ENCODE results near the gene SH3GLB2. TPM values are rescaled to one million over a fixed set of nuclear protein-coding genes. Genes with fewer than 3 reads are reported as not detected.
"Not testable (repeated sequence)": the region's sequence is repeated elsewhere in the genome, so short reads cannot be mapped to it uniquely, and the experiment has no call there.

SH3GLB2 gene
- total RNA-seq, 5 donors from 2014 or later (not counting 1 experiment from before 2014, with no cell fraction given), result 85.8 to 140 (median 131) TPM

DNA sequence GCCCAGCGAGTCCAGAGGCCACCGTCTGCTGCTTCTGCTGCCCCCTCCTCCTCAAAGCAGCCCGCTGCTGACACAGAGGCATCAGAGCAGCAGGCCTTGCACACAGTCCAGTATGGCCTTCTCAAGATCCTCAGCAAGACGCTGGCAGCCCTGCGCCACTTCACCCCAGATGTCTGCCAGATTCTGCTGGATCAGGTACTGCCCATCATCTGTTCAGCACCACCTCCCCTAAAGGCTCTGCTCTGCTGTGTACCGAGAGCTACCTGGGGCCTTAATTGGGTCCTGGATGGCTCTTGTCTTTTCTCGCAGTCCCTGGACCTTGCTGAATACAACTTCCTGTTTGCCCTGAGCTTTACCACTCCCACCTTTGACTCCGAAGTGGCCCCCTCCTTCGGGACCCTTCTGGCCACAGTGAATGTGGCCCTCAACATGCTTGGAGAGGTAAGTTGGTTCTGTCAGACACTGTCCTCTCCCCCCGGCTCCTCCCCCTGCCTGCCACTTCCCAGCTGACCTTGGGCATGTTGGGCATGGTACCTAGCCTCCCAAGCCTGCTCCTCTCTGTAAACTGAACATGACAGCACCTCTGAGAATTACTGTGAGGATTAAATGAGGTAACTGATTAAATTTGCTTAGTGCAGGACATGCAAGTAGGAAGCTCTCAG is 22.7 kb downstream of the SH3GLB2 start:
- no peak for DNase-seq
- H3K27me3 Mint-ChIP-seq, result no peaks in the 10 kb centered on the region
- no peak for ATAC-seq (replicated peaks in 1 of 4)
- Histone ChIP-seq H3K36me3 (ENCODE audit: control insufficient read depth in 2 of 2, extremely low read depth in 1 of 2, insufficient read depth in 1 of 2, low read length in 1 of 2) (peaks cover 17 to 73% of the 10 kb centered on the region in 2 donors), H3K4me1 (ENCODE audit: control insufficient read depth in 1 of 2, extremely low read depth in 1 of 2, insufficient read depth in 2 of 2, low read length in 2 of 2) (no peaks in the 10 kb centered on the region), H3K9me3 (no peaks in the 10 kb centered on the region), H3K4me3 (ENCODE audit: control insufficient read depth in 1 of 2, extremely low read depth in 1 of 2, low read length in 1 of 2) (no peak overlapping the region), H3K27ac (ENCODE audit: low read length) (no peak overlapping the region), H3K27me3 (replicated peaks in 1 of 2; ENCODE audit: control insufficient read depth in 2 of 2, extremely low read depth in 1 of 2, insufficient read depth in 2 of 2, low read length in 1 of 2) (no peaks in the 10 kb centered on the region)
- H3K36me3 Mint-ChIP-seq, result peaks cover 39% of the 10 kb centered on the region
- H3K4me3 Mint-ChIP-seq, result no peak overlapping the region
- H3K27ac Mint-ChIP-seq, result no peak overlapping the region
- ChIA-PET CTCF (interaction anchor here in 1 of 2 donors (0.5 kb wide), 1 partner anchor 1248 kb away, joined by 3 read pairs; no protein-coding TSS in a partner anchor), POLR2A (no interaction called here)
- WGBS (ENCODE audit: insufficient coverage), result 96% methylated on average over 6 of the region's 10 CpGs
- H3K9me3 Mint-ChIP-seq, result no peaks in the 10 kb centered on the region
- H3K4me1 Mint-ChIP-seq, result no peaks in the 10 kb centered on the region

DNA sequence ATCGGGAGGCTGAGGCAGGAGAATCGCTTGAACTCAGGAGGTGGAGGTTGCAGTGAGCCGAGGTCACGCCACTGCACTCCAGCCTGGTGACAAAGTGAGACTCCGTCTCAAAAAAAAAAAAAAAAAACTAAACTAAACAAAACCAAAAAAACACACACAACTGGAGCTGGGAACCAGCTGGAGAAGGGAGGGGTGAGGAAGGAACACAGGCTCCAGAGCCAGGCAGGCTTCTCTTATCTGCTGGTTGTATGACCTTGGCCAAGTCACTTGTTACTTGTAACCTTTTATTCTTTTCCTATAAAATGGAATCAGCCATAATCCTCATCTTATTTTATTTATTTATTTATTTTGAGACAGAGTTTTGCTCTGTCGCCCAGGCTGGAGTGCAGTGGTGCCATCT is 24.0 kb downstream of the SH3GLB2 start:
- WGBS (ENCODE audit: insufficient coverage), result 100% methylated on average over 2 of the region's 6 CpGs
- H3K9me3 Mint-ChIP-seq; H3K27me3 ChIP-seq (replicated peaks in 1 of 2; ENCODE audit: control insufficient read depth in 2 of 2, extremely low read depth in 1 of 2, insufficient read depth in 2 of 2, low read length in 1 of 2); DNase-seq; CTCF ChIA-PET; H3K4me3 Mint-ChIP-seq; H3K27me3 Mint-ChIP-seq; H3K27ac Mint-ChIP-seq; ATAC-seq (replicated peaks in 1 of 4); H3K4me1 Mint-ChIP-seq; H3K27ac ChIP-seq (ENCODE audit: low read length); H3K4me1 ChIP-seq (ENCODE audit: control insufficient read depth in 1 of 2, extremely low read depth in 1 of 2, insufficient read depth in 2 of 2, low read length in 2 of 2); H3K4me3 ChIP-seq (ENCODE audit: control insufficient read depth in 1 of 2, extremely low read depth in 1 of 2, low read length in 1 of 2); H3K9me3 ChIP-seq: not testable (repeated sequence)
- H3K36me3 ChIP-seq (ENCODE audit: control insufficient read depth in 2 of 2, extremely low read depth in 1 of 2, insufficient read depth in 1 of 2, low read length in 1 of 2), result peaks cover 20 to 80% of the 10 kb centered on the region in 2 donors
- H3K36me3 Mint-ChIP-seq, result peaks cover 47% of the 10 kb centered on the region
- POLR2A ChIA-PET, result interaction anchor here in 1 of 2 donors (0.6 to 0.7 kb wide), 2 partner anchors 9 to 1100 kb away, joined by 3 to 5 read pairs; no protein-coding TSS in a partner anchor

DNA sequence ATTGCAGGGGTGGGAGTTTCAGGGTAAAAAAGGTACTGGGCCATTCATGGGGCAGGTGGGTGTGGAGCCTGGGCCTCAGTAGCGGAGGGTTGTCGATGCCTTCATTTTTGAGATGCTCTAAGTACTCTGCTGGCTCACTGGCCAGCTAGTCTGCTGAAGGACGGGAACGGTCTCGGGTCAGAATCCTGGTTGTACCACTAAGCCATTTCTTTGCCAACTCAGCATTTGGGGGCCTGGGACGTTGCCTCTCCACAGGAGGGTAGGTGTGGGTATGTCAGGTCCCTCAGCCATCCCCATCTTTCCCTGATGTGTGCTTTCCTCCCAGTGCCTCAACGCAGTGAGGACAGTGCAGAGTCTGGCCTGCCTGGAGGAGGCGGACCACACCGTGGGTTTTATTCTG is 25.1 kb downstream of the SH3GLB2 start:
- Histone ChIP-seq H3K36me3 (ENCODE audit: control insufficient read depth in 2 of 2, extremely low read depth in 1 of 2, insufficient read depth in 1 of 2, low read length in 1 of 2) (peaks cover 26 to 81% of the 10 kb centered on the region in 2 donors), H3K27me3 (replicated peaks in 1 of 2; ENCODE audit: control insufficient read depth in 2 of 2, extremely low read depth in 1 of 2, insufficient read depth in 2 of 2, low read length in 1 of 2) (no peaks in the 10 kb centered on the region), H3K27ac (ENCODE audit: low read length) (no peak overlapping the region), H3K9me3 (no peaks in the 10 kb centered on the region), H3K4me1 (ENCODE audit: control insufficient read depth in 1 of 2, extremely low read depth in 1 of 2, insufficient read depth in 2 of 2, low read length in 2 of 2) (no peaks in the 10 kb centered on the region), H3K4me3 (ENCODE audit: control insufficient read depth in 1 of 2, extremely low read depth in 1 of 2, low read length in 1 of 2) (no peak overlapping the region)
- Mint-ChIP-seq H3K4me3 (no peak overlapping the region), H3K36me3 (peaks cover 47% of the 10 kb centered on the region), H3K27me3 (no peaks in the 10 kb centered on the region), H3K27ac (peak overlapping the region in 1 of 2 donors; percentile 68), H3K4me1 (peaks cover 0 to 2% (median 0%) of the 10 kb centered on the region in 3 donors), H3K9me3 (no peaks in the 10 kb centered on the region)
- no peak for DNase-seq
- POLR2A ChIA-PET, result interaction anchor here in 1 of 2 donors (0.5 kb wide), 1 partner anchor 86 kb away, joined by 7 read pairs; no protein-coding TSS in a partner anchor
- WGBS (ENCODE audit: insufficient coverage), result 99% methylated on average over 7 of the region's 9 CpGs
- CTCF ChIA-PET, result interaction anchor here in 1 of 2 donors (0.6 kb wide), 2 partner anchors 145 to 726 kb away, joined by 3 to 5 read pairs; no protein-coding TSS in a partner anchor
- no peak for ATAC-seq (replicated peaks in 1 of 4)

DNA sequence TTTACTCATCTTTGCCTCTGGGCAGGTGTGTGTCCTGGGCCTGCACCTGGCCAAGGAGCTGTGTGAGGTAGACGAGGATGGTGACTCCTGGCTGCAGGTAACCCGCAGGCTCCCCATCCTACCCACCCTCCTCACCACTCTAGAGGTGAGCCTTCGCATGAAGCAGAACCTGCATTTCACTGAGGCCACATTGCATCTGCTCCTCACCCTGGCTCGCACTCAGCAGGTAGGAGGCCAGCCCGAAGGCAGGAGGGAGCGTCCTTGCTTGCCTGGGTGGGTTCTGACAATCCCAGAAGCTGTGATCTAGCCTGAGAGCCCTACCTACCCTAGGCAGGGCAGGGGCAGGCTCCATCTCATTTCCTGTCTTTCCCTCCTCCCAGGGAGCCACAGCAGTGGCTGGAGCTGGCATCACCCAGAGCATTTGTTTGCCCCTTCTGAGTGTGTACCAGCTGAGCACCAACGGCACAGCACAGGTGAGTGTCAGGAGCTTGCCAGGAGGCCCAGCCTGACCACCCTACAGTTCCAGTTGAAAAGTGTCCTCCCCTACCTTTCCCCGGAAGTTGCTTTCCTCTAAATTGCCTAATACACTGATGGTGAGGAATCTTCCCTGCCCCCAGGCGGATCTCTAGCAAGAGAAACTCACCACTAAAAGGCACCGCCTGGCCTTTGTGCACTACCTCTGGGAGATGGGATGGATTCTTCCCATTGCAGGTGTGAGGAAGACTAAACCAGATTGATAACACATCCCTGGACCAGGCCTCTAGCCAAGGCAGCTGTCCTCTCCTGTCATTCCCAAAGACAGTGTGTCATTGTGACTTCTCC is 26.4 kb downstream of the SH3GLB2 start:
- no peak overlapping the region for H3K27ac ChIP-seq (ENCODE audit: low read length)
- H3K27me3 Mint-ChIP-seq, result no peaks in the 10 kb centered on the region
- DNase-seq, result no peak
- ATAC-seq (replicated peaks in 1 of 4), result no peak
- no peak overlapping the region for H3K4me3 Mint-ChIP-seq
- no peaks in the 10 kb centered on the region for H3K9me3 Mint-ChIP-seq
- WGBS (ENCODE audit: insufficient coverage), result 93% methylated on average over 6 of the region's 10 CpGs
- H3K4me3 ChIP-seq (ENCODE audit: control insufficient read depth in 1 of 2, extremely low read depth in 1 of 2, low read length in 1 of 2), result no peak overlapping the region
- peaks cover 26 to 83% of the 10 kb centered on the region in 2 donors for H3K36me3 ChIP-seq (ENCODE audit: control insufficient read depth in 2 of 2, extremely low read depth in 1 of 2, insufficient read depth in 1 of 2, low read length in 1 of 2)
- H3K4me1 Mint-ChIP-seq, result peaks cover 0 to 2% (median 0%) of the 10 kb centered on the region in 3 donors
- CTCF ChIA-PET, result no interaction called here
- H3K27ac Mint-ChIP-seq, result peak overlapping the region in 1 of 2 donors; percentile 16
- H3K4me1 ChIP-seq (ENCODE audit: control insufficient read depth in 1 of 2, extremely low read depth in 1 of 2, insufficient read depth in 2 of 2, low read length in 2 of 2), result no peaks in the 10 kb centered on the region
- POLR2A ChIA-PET, result no interaction called here
- peaks cover 53% of the 10 kb centered on the region for H3K36me3 Mint-ChIP-seq
- no peaks in the 10 kb centered on the region for H3K9me3 ChIP-seq
- no peaks in the 10 kb centered on the region for H3K27me3 ChIP-seq (replicated peaks in 1 of 2; ENCODE audit: control insufficient read depth in 2 of 2, extremely low read depth in 1 of 2, insufficient read depth in 2 of 2, low read length in 1 of 2)

DNA sequence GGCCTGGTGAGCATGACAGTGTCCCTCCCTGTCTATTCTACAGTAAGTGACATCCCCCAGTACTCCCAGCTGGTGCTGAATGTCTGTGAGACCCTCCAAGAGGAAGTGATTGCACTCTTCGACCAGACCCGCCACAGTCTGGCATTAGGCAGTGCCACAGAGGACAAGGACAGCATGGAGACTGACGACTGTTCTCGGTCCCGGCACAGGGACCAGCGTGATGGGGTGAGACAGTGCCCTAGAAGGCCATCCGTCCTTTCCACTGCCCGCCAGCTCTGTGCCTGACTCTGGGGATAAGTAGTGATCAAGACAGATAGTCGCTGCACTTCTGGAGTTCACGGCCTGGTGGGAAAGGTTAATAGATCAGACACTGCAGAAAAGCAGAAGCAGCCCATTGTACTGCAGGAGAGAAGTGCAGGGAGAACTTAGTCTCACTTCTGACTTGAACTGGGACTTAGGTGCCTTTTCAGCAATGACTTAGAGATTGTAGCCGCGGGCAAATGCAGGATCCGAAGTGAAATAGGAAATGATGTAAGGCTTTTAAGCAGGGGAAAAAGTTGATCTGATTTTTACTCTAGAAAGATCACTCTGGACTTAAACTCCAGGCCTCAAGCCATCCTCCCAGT is 28.4 kb downstream of the SH3GLB2 start:
- peak overlapping the region in 1 of 2 donors; percentile 45 for H3K27ac Mint-ChIP-seq
- WGBS (ENCODE audit: insufficient coverage), result 97% methylated on average over 10 of the region's 13 CpGs
- H3K4me3 Mint-ChIP-seq, result no peak overlapping the region
- no peak overlapping the region for H3K4me3 ChIP-seq (ENCODE audit: control insufficient read depth in 1 of 2, extremely low read depth in 1 of 2, low read length in 1 of 2)
- DNase-seq (no peak), ATAC-seq (replicated peaks in 1 of 4) (no peak)
- peaks cover 20 to 81% of the 10 kb centered on the region in 2 donors for H3K36me3 ChIP-seq (ENCODE audit: control insufficient read depth in 2 of 2, extremely low read depth in 1 of 2, insufficient read depth in 1 of 2, low read length in 1 of 2)
- H3K36me3 Mint-ChIP-seq, result peaks cover 58% of the 10 kb centered on the region
- peaks cover 0 to 4% of the 10 kb centered on the region in 2 experiments for H3K4me1 ChIP-seq (ENCODE audit: control insufficient read depth in 1 of 2, extremely low read depth in 1 of 2, insufficient read depth in 2 of 2, low read length in 2 of 2)
- no peaks in the 10 kb centered on the region for H3K9me3 ChIP-seq
- ChIA-PET POLR2A (no interaction called here), CTCF (no interaction called here)
- H3K4me1 Mint-ChIP-seq, result peaks cover 11 to 13% (median 13%) of the 10 kb centered on the region in 3 donors
- H3K27me3 Mint-ChIP-seq, result no peaks in the 10 kb centered on the region
- H3K27me3 ChIP-seq (replicated peaks in 1 of 2; ENCODE audit: control insufficient read depth in 2 of 2, extremely low read depth in 1 of 2, insufficient read depth in 2 of 2, low read length in 1 of 2), result no peaks in the 10 kb centered on the region
- H3K27ac ChIP-seq (ENCODE audit: low read length), result no peak overlapping the region
- no peaks in the 10 kb centered on the region for H3K9me3 Mint-ChIP-seq

DNA sequence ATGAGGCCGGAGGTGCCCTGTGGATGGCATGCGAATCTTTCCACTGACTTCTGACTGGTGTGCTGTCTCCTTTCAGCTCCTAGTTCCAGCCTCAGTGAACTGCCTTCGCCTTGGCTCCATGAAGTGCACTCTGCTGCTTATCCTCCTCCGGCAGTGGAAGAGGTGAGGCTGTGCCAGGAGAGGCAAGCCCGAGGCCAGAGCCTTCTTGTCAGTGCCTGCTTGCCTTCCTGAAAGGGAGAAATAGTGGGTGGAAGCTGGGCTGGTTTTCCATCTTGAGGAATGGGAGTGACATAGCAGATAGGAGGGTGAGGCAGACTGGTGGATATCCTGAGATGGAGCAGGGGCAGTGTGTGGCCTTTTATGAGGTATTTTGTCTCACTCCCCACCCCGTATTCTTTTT is 29.7 kb downstream of the SH3GLB2 start:
- H3K27me3 ChIP-seq (replicated peaks in 1 of 2; ENCODE audit: control insufficient read depth in 2 of 2, extremely low read depth in 1 of 2, insufficient read depth in 2 of 2, low read length in 1 of 2), result no peaks in the 10 kb centered on the region
- H3K36me3 ChIP-seq (ENCODE audit: control insufficient read depth in 2 of 2, extremely low read depth in 1 of 2, insufficient read depth in 1 of 2, low read length in 1 of 2), result peaks cover 20 to 90% of the 10 kb centered on the region in 2 donors
- H3K4me3 Mint-ChIP-seq, result no peak overlapping the region
- no peaks in the 10 kb centered on the region for H3K9me3 ChIP-seq
- DNase-seq (no peak), ATAC-seq (replicated peaks in 1 of 4) (no peak)
- 100% methylated on average over 5 of the region's 6 CpGs for WGBS (ENCODE audit: insufficient coverage)
- ChIA-PET POLR2A (interaction anchor here in 1 of 2 donors (0.7 kb wide), 1 partner anchor 323 kb away, joined by 10 read pairs; no protein-coding TSS in a partner anchor), CTCF (no interaction called here)
- peaks cover 0 to 4% of the 10 kb centered on the region in 2 experiments for H3K4me1 ChIP-seq (ENCODE audit: control insufficient read depth in 1 of 2, extremely low read depth in 1 of 2, insufficient read depth in 2 of 2, low read length in 2 of 2)
- H3K4me1 Mint-ChIP-seq, result peaks cover 13 to 16% (median 13%) of the 10 kb centered on the region in 3 donors
- no peaks in the 10 kb centered on the region for H3K27me3 Mint-ChIP-seq
- H3K27ac Mint-ChIP-seq, result no peak overlapping the region
- peaks cover 67% of the 10 kb centered on the region for H3K36me3 Mint-ChIP-seq
- H3K9me3 Mint-ChIP-seq, result no peaks in the 10 kb centered on the region
- no peak overlapping the region for H3K4me3 ChIP-seq (ENCODE audit: control insufficient read depth in 1 of 2, extremely low read depth in 1 of 2, low read length in 1 of 2)
- H3K27ac ChIP-seq (ENCODE audit: low read length), result no peak overlapping the region

Measured in T-cell (primary cell).